Fibroblast of villous mesenchyme (primary cell): ENCODE results near the gene PLEKHA1. TPM values are rescaled to one million over a fixed set of nuclear protein-coding genes. Genes with fewer than 3 reads are reported as not detected.

Experiments used
- DNase-seq: peaks from one replicate; pipeline ENCODE4 v3.0.0-alpha.2; 2010; ENCODE audit warnings: low read depth
- H3K4me3 ChIP-seq: 2 replicates; pipeline ENCODE4 v1.5.1; 2011; ENCODE audit warnings: low read depth, mild to moderate bottlenecking, low read length
- CTCF ChIP-seq: IDR thresholded peaks from 2 replicates; pipeline ENCODE4 v1.5.1; 2012; ENCODE audit warnings: low read depth, mild to moderate bottlenecking, low read length; ENCODE audit not compliant: insufficient read depth
- total RNA-seq: library from RNA; depleted of rRNA; stranded (reverse); fragments of >200 nt; gene quantifications from 2 replicates; pipeline ENCODE4 v1.2.3, GENCODE V29; 2012

Gene PLEKHA1
- total RNA-seq, 1 donor: 15.5 TPM

- no peak for TF ChIP-seq CTCF
- H3K4me3 ChIP-seq: no peak overlapping the region
- no peak for DNase-seq
Measured at GRCh38 chr10:122471531-122472177, 97.1 kb downstream of the PLEKHA1 start.

GRCh38 chr10:122473116-122473515 lies 98.6 kb downstream of the PLEKHA1 start:
- TF ChIP-seq CTCF: no peak
- no peak for DNase-seq
- no peak overlapping the region for H3K4me3 ChIP-seq

- DNase-seq: peak; percentile 78
Measured at GRCh38 chr10:122474131-122474818, 99.8 kb downstream of the PLEKHA1 start.

GRCh38 chr10:122475100-122475499 lies 100.6 kb downstream of the PLEKHA1 start:
- TF ChIP-seq CTCF: no peak
- no peak for DNase-seq
- no peak overlapping the region for H3K4me3 ChIP-seq

More at GRCh38 chr10:122474131-122474818, 99.8 kb downstream of the PLEKHA1 start:
- TF ChIP-seq CTCF: no peak
- no peak overlapping the region for H3K4me3 ChIP-seq

- no peak for TF ChIP-seq CTCF
- DNase-seq: no peak
- no peak overlapping the region for H3K4me3 ChIP-seq
Measured at GRCh38 chr10:122475591-122476332, 101.3 kb downstream of the PLEKHA1 start.

- no peak for DNase-seq
- H3K4me3 ChIP-seq: no peak overlapping the region
- TF ChIP-seq CTCF: no peak
Measured at GRCh38 chr10:122476333-122476695, 101.8 kb downstream of the PLEKHA1 start.
